Panc1 (cell line): ENCODE results near the gene IBA57.

Experiments
- CTCF ChIP-seq: fragments of 450-650 bp; IDR thresholded peaks from 2 replicates; pipeline ENCODE4 v1.5.1; 2017; ENCODE audit warnings: mild to moderate bottlenecking
- POLR2AphosphoS5 ChIP-seq: IDR thresholded peaks from 2 replicates; pipeline ENCODE4 v1.6.1; 2012; ENCODE audit warnings: mild to moderate bottlenecking, low read depth, low read length, moderate library complexity
- REST ChIP-seq, 2 experiments: IDR thresholded peaks; 2 replicates each; pipeline ENCODE4 v1.6.1; 2011 to 2012; ENCODE audit warnings: low read depth in 2 of 2, control low read depth in 1 of 2, low read length in 1 of 2, mild to moderate bottlenecking in 1 of 2, moderate library complexity in 1 of 2; ENCODE audit not compliant: insufficient read depth in 1 of 2
- SIN3A ChIP-seq: IDR thresholded peaks from 2 replicates; pipeline ENCODE4 v1.6.1; 2012; ENCODE audit warnings: low read depth, mild to moderate bottlenecking, low read length, moderate library complexity, borderline replicate concordance; ENCODE audit not compliant: insufficient read depth
- TCF7L2 ChIP-seq: IDR thresholded peaks from 2 replicates; pipeline ENCODE4 v1.6.1; 2011; ENCODE audit warnings: mild to moderate bottlenecking, low read depth, low read length, inconsistent platforms

- TF ChIP-seq CTCF (no peak), TCF7L2 (no peak), REST (IDR thresholded peaks at IDR 0.05; ENCODE audit: insufficient read depth in 1 of 2, low read depth in 2 of 2, low read length in 1 of 2) (no peak), POLR2AphosphoS5 (no peak), SIN3A (no peak)
Measured at GRCh38 chr1:228159008-228159665, 6.5 kb upstream of the IBA57 start.
